HepG2 (cell line): ENCODE data around the gene PLVAP. TPM values are rescaled to one million over a fixed set of nuclear protein-coding genes. Genes with fewer than 3 reads are reported as not detected.

ENCODE experiments used
- CBFB ChIP-seq: sonication (generic); formaldehyde crosslinking; IDR thresholded peaks from 2 replicates; pipeline ENCODE4 v1.4.0; 2020; ENCODE audit warnings: missing genetic modification reagents
- CHD2 ChIP-seq: IDR thresholded peaks from 2 replicates; pipeline ENCODE4 v1.6.1; 2011; ENCODE audit warnings: low read depth, low read length, improper control_type of control experiment
- ELF1 ChIP-seq: sonication (generic); formaldehyde crosslinking; IDR thresholded peaks from 2 replicates; pipeline ENCODE4 v1.4.0; 2020; ENCODE audit warnings: missing genetic modification reagents
- FOXC1 ChIP-seq: sonication (generic); formaldehyde crosslinking; IDR thresholded peaks from 2 replicates; pipeline ENCODE4 v1.8.0; 2022; ENCODE audit warnings: mild to moderate bottlenecking, missing genetic modification reagents, borderline replicate concordance
- HCFC1 ChIP-seq: fragments of 150-350 bp; IDR thresholded peaks from 2 replicates; pipeline ENCODE4 v1.6.1; 2014; ENCODE audit warnings: low read depth, low read length
- HNRNPH1 ChIP-seq: fragments of 200-400 bp; formaldehyde crosslinking; optimal IDR thresholded peaks from 2 replicates; pipeline ENCODE3; 2017; ENCODE audit warnings: mild to moderate bottlenecking, low read depth, low read length
- NR2F1 ChIP-seq, 2 experiments: fragments of 450-650 bp in 1 of 2; formaldehyde crosslinking in 1 of 2; IDR thresholded peaks; 2 replicates each; pipeline versions ENCODE4 v1.5.0 to v1.6.1; 2016 to 2020; ENCODE audit warnings: mild to moderate bottlenecking in 1 of 2, missing compliant biosample characterization in 1 of 2, missing genetic modification reagents in 1 of 2, moderate library complexity in 1 of 2
- PATZ1 ChIP-seq: sonication (generic); formaldehyde crosslinking; IDR thresholded peaks from 2 replicates; pipeline ENCODE4 v1.4.0; 2020; ENCODE audit warnings: missing genetic modification reagents
- RARG ChIP-seq: sonication (generic); formaldehyde crosslinking; IDR thresholded peaks from 2 replicates; pipeline ENCODE4 v1.4.0; 2020; ENCODE audit warnings: low read depth, mild to moderate bottlenecking, missing genetic modification reagents
- RBAK ChIP-seq: sonication (generic); formaldehyde crosslinking; IDR thresholded peaks from 2 replicates; pipeline ENCODE4 v1.5.1; 2020; ENCODE audit warnings: mild to moderate bottlenecking, missing genetic modification reagents
- ZBTB7B ChIP-seq: sonication (generic); formaldehyde crosslinking; IDR thresholded peaks from 2 replicates; pipeline ENCODE4 v1.4.0; 2020; ENCODE audit warnings: missing genetic modification reagents
- ZNF335 ChIP-seq: sonication (generic); formaldehyde crosslinking; IDR thresholded peaks from 2 replicates; pipeline ENCODE4 v1.4.0; 2020; ENCODE audit warnings: missing genetic modification reagents
- ZNF432 ChIP-seq: sonication (generic); formaldehyde crosslinking; IDR thresholded peaks from 2 replicates; pipeline ENCODE4 v1.5.0; 2020; ENCODE audit warnings: missing genetic modification reagents, mild to moderate bottlenecking, borderline replicate concordance
- ZNF639 ChIP-seq: conservative IDR thresholded peaks from 2 replicates; pipeline ENCODE4 v1.6.1; 2018; ENCODE audit warnings: missing genetic modification reagents
- ZNF709 ChIP-seq: sonication (generic); formaldehyde crosslinking; IDR thresholded peaks from 2 replicates; pipeline ENCODE4 v1.5.0; 2020; ENCODE audit warnings: mild to moderate bottlenecking, missing genetic modification reagents
- polyA plus RNA-seq, 8 experiments: library from polyadenylated mRNA; depleted of rRNA in 3 of 8; stranded (reverse) in 7 of 8; unstranded in 1 of 8; fragments of >200 nt; fragmentation: Illumina TruSeq in 4 of 8; extraction: Trizol in 4 of 8; gene quantifications; 2 replicates each; pipeline versions ENCODE4 v1.2.1 to v1.2.3, GENCODE V29; 2011 to 2016; ENCODE audit warnings: low read depth in 4 of 8, missing spikeins in 1 of 8, mixed read lengths in 1 of 8; ENCODE audit not compliant: insufficient read depth in 1 of 8
- total RNA-seq, 5 experiments: library from RNA; depleted of rRNA; stranded (reverse); fragments of >200 nt; fragmentation: Illumina TruSeq; extraction: Trizol; gene quantifications; 2 replicates each; pipeline ENCODE4 v1.2.3, GENCODE V29; 2016; ENCODE audit warnings: low read depth in 1 of 5
- TF ChIP-seq, protein P1 (sequence below): IDR thresholded peaks from 2 replicates; pipeline ENCODE4 v1.6.1; 2016; ENCODE audit warnings: low read depth
- TF ChIP-seq, protein P2 (sequence below): sonication (generic); formaldehyde crosslinking; IDR thresholded peaks from 2 replicates; pipeline ENCODE4 v1.8.0; 2022; ENCODE audit warnings: missing genetic modification reagents, mild to moderate bottlenecking, borderline replicate concordance
- TF ChIP-seq, protein P3 (sequence below), 2 experiments: fragments of 450-650 bp in 1 of 2; sonication (generic) in 1 of 2; formaldehyde crosslinking; IDR thresholded peaks; 2 replicates each; pipeline versions ENCODE4 v1.5.0 to v1.8.0; 2020 to 2022; ENCODE audit warnings: mild to moderate bottlenecking in 1 of 2, missing genetic modification reagents in 1 of 2
- TF ChIP-seq, protein P4 (sequence below): sonication (generic); formaldehyde crosslinking; IDR thresholded peaks from 2 replicates; pipeline ENCODE4 v1.5.0; 2020; ENCODE audit warnings: missing genetic modification reagents

Gene PLVAP
- total and polyA plus RNA-seq, 2 of the 13 experiments (the other 11 are each of a cell fraction or from before 2014, with no cell fraction given), result 0.26 TPM; not detected in 1

DNA sequence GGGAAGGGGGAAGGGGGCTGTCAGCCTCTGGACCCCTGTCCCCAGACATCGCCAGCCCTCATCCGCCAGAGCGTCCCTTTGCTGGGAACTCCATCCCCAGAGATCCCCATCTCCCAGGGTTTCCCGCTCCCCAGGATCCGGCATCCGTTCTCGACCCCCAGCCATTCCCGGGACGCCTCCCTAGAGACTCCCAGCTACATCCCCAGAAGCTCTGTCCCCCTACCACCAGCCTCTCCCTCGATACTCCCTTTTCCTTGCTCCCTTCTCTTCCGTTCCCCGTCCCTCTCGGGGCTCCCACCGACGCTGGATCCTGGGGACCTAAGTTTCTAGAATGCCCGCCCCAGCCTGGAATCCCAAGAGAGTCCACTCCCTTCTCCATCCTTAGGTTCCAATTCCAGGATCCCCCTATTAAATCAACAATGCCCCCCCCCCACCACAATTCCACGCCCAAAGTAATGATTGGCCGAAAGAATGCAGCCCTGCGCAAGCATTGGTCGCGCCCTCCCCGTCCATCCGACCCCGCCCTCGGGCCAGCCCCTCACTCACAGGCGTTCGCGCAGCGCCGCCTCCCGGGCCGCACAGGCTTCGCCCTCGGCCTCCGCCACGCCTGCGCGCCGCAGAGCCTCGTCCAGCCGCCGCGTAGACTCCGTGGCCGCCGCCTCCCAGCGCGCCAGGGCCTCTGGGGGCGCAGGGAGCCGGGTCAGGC is 13.7 kb upstream of the PLVAP start (continued):
- no peak for TF ChIP-seq ZNF432 (CRISPR knock-in tag)
- TF ChIP-seq PATZ1, result peak; percentile 74
- TF ChIP-seq, protein P1, sequence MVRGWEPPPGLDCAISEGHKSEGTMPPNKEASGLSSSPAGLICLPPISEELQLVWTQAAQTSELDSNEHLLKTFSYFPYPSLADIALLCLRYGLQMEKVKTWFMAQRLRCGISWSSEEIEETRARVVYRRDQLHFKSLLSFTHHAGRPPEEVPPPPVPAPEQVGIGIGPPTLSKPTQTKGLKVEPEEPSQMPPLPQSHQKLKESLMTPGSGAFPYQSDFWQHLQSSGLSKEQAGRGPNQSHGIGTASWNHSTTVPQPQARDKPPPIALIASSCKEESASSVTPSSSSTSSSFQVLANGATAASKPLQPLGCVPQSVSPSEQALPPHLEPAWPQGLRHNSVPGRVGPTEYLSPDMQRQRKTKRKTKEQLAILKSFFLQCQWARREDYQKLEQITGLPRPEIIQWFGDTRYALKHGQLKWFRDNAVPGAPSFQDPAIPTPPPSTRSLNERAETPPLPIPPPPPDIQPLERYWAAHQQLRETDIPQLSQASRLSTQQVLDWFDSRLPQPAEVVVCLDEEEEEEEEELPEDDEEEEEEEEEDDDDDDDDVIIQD (CRISPR knock-in tag), result no peak
- TF ChIP-seq RARG (CRISPR knock-in tag), result no peak
- TF ChIP-seq NR2F1 (CRISPR knock-in tag; IDR thresholded peaks at IDR 0.05), result no peak
- TF ChIP-seq HCFC1, result no peak
- peak; percentile 29; the same call in 1 of the 2 replicates for TF ChIP-seq CBFB (CRISPR knock-in tag)
- peak; percentile 73 for TF ChIP-seq ZBTB7B
- TF ChIP-seq, protein P2, sequence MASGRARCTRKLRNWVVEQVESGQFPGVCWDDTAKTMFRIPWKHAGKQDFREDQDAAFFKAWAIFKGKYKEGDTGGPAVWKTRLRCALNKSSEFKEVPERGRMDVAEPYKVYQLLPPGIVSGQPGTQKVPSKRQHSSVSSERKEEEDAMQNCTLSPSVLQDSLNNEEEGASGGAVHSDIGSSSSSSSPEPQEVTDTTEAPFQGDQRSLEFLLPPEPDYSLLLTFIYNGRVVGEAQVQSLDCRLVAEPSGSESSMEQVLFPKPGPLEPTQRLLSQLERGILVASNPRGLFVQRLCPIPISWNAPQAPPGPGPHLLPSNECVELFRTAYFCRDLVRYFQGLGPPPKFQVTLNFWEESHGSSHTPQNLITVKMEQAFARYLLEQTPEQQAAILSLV (CRISPR knock-in tag), result no peak
- no peak for TF ChIP-seq FOXC1 (CRISPR knock-in tag)
- no peak for TF ChIP-seq CHD2
- no peak for TF ChIP-seq ZNF709 (CRISPR knock-in tag)
- no peak for TF ChIP-seq HNRNPH1
- TF ChIP-seq ZNF639, result no peak
- TF ChIP-seq, protein P3, sequence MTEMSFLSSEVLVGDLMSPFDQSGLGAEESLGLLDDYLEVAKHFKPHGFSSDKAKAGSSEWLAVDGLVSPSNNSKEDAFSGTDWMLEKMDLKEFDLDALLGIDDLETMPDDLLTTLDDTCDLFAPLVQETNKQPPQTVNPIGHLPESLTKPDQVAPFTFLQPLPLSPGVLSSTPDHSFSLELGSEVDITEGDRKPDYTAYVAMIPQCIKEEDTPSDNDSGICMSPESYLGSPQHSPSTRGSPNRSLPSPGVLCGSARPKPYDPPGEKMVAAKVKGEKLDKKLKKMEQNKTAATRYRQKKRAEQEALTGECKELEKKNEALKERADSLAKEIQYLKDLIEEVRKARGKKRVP (CRISPR knock-in tag; IDR thresholded peaks at IDR 0.05), result no peak
- TF ChIP-seq RBAK (CRISPR knock-in tag), result no peak
- TF ChIP-seq ZNF335, result no peak
- TF ChIP-seq, protein P4, sequence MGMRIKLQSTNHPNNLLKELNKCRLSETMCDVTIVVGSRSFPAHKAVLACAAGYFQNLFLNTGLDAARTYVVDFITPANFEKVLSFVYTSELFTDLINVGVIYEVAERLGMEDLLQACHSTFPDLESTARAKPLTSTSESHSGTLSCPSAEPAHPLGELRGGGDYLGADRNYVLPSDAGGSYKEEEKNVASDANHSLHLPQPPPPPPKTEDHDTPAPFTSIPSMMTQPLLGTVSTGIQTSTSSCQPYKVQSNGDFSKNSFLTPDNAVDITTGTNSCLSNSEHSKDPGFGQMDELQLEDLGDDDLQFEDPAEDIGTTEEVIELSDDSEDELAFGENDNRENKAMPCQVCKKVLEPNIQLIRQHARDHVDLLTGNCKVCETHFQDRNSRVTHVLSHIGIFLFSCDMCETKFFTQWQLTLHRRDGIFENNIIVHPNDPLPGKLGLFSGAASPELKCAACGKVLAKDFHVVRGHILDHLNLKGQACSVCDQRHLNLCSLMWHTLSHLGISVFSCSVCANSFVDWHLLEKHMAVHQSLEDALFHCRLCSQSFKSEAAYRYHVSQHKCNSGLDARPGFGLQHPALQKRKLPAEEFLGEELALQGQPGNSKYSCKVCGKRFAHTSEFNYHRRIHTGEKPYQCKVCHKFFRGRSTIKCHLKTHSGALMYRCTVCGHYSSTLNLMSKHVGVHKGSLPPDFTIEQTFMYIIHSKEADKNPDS (CRISPR knock-in tag), result no peak
- TF ChIP-seq ELF1 (CRISPR knock-in tag), result no peak
